ENCODE measurements around the gene SHISA2.

Gene SHISA2

DNA sequence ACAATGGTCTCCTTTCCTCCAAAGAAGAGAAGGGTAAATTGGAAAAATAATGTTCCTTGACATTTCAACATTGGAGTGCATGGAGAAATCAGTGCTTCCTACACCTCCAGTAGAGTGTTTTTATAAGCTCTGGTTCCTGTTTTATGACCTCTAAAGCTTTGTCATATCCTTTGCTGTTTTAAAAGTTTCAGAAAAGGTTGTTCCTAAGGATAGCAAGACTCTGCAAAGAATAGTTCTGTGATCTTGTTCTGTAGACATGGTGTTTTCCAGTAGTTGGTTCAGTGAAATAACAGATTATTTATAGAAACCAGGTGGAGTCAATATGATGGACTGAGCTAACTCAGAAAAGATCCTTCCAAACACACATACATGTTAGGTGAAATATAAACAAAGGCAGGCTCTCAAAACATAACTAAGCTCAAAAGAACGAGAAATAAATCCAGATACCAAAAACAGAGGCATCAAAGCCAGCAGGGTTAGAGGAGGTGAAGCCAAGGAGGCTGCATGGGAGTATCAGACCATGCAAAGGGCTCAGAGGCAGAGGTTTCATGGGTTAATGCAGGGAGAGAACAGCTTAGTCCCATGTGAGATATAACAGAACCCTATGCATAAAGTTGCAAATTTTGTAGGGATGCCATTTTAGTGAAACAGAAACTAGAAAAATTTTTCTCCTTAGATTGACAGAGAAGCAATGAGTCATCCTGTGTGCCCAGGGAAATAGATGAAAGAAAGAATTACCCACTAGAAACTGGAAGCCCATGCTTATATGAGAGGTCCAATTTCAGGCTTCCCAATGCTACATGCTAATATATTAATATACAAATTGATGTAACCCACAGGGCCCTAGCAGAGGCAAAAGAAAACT is 44.3 kb downstream of the SHISA2 start:
- Histone ChIP-seq H3K4me3 (ENCODE audit: low read depth in 1 of 2, low read length in 1 of 2) (no peak overlapping the region), H3K9me3 (no peaks in the 10 kb centered on the region), H3K4me1 (ENCODE audit: control insufficient read depth in 1 of 2, insufficient read depth in 1 of 2, low read depth in 1 of 2, low read length in 1 of 2) (no peaks in the 10 kb centered on the region), H3K27me3 (peaks cover 13% of the 10 kb centered on the region), H3K36me3 (no peaks in the 10 kb centered on the region), H3K27ac (no peak overlapping the region)
- TF ChIP-seq, protein P1, sequence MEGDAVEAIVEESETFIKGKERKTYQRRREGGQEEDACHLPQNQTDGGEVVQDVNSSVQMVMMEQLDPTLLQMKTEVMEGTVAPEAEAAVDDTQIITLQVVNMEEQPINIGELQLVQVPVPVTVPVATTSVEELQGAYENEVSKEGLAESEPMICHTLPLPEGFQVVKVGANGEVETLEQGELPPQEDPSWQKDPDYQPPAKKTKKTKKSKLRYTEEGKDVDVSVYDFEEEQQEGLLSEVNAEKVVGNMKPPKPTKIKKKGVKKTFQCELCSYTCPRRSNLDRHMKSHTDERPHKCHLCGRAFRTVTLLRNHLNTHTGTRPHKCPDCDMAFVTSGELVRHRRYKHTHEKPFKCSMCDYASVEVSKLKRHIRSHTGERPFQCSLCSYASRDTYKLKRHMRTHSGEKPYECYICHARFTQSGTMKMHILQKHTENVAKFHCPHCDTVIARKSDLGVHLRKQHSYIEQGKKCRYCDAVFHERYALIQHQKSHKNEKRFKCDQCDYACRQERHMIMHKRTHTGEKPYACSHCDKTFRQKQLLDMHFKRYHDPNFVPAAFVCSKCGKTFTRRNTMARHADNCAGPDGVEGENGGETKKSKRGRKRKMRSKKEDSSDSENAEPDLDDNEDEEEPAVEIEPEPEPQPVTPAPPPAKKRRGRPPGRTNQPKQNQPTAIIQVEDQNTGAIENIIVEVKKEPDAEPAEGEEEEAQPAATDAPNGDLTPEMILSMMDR (IDR thresholded peaks at IDR 0.05) = no peak
